Measurements from ENCODE around the gene TCF12. TPM values are rescaled to one million over a fixed set of nuclear protein-coding genes. Genes with fewer than 3 reads are reported as not detected.

The TCF12 gene
- total RNA-seq, 1 experiment from 2014 or later = 76.7 TPM

DNA sequence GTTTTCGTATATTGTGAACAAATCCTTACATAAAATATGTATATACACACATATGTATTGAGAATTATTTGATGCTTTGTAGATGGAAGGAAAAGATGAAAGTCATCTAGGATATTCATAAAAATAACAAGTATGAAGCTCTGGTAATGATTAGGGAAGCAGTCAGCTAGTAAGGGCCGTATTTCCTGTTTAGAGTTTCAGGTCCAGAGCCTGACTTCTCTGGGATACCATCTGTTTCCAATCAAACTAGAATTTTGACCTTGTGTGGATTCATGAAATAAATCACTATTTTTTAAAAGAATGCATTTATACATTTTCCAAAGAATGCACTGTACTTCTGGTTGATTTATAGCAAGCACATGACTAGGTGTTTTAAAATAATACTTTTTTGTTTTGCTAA, 301.8 kb downstream of the TCF12 start:
- H3K27me3 Mint-ChIP-seq (ENCODE audit: low read depth) = no peaks in the 10 kb centered on the region

More for the DNA sequence above, 301.8 kb downstream of the TCF12 start:
- peaks cover 56 to 62% of the 10 kb centered on the region in 2 experiments for H3K4me1 Mint-ChIP-seq
- Histone ChIP-seq H4K5ac (ENCODE audit: insufficient read length, low read depth, low read length) (no peak overlapping the region), H3K56ac (ENCODE audit: insufficient read length, low read depth, low read length) (no peak overlapping the region), H2AFZ (ENCODE audit: low read length) (no peak overlapping the region), H3K27me3 (ENCODE audit: insufficient read depth, low read length) (no peaks in the 10 kb centered on the region), H3K4me2 (ENCODE audit: insufficient read depth, insufficient read length, low read length) (peak overlapping the region; percentile 54), H2BK120ac (ENCODE audit: low read depth, low read length, poor library complexity, severe bottlenecking) (no peak overlapping the region), H3K27ac (ENCODE audit: insufficient read length, low read depth, low read length) (no peak overlapping the region), H3K79me2 (ENCODE audit: insufficient read depth, low read length) (peaks cover 2% of the 10 kb centered on the region; the same call in 1 of the 2 replicates), H2BK5ac (ENCODE audit: insufficient read length, low read length) (no peak overlapping the region), H3T11ph (ENCODE audit: low read length) (no peak overlapping the region), H3K4me1 (ENCODE audit: insufficient read depth, low read length) (0 out of 2 replicates have a peak, but pooled peaks cover 2% of the 10 kb centered on the region), H3K9ac (ENCODE audit: extremely low read depth, insufficient read length, low read length) (no peak overlapping the region), H2BK15ac (ENCODE audit: low read depth, low read length) (no peak overlapping the region), H3K18ac (ENCODE audit: insufficient read length, low read depth, low read length) (no peak overlapping the region), H3K9me3 (ENCODE audit: control insufficient read depth, low read depth, low read length) (no peaks in the 10 kb centered on the region), H2BK12ac (ENCODE audit: insufficient read length, low read depth, low read length) (no peak overlapping the region), H4K20me1 (ENCODE audit: control insufficient read depth, insufficient read depth, insufficient read length) (no peaks in the 10 kb centered on the region), H3K23me2 (ENCODE audit: insufficient read length, low read depth, low read length, poor library complexity, severe bottlenecking) (no peaks in the 10 kb centered on the region), H3K23ac (ENCODE audit: insufficient read length, low read depth, low read length) (no peak overlapping the region), H3K4ac (ENCODE audit: low read depth, low read length) (no peak overlapping the region), H4K91ac (ENCODE audit: insufficient read length, low read depth, low read length) (no peak overlapping the region), H4K8ac (replicated peaks; ENCODE audit: insufficient read length, low read depth, low read length) (no peak overlapping the region), H3K14ac (ENCODE audit: insufficient read depth, low read length) (no peak overlapping the region), H2BK20ac (ENCODE audit: low read depth, low read length, poor library complexity, severe bottlenecking) (no peak overlapping the region), H3K79me1 (ENCODE audit: insufficient read depth, low read depth, low read length, poor library complexity, severe bottlenecking) (no peaks in the 10 kb centered on the region), H2AK5ac (ENCODE audit: insufficient read length, low read length) (no peak overlapping the region)
- H3K4me3 Mint-ChIP-seq = peak overlapping the region; percentile 44 to 90; a peak in 4 of 5 replicates
- no peaks in the 10 kb centered on the region for H3K9me3 Mint-ChIP-seq
- TF ChIP-seq, protein P1, sequence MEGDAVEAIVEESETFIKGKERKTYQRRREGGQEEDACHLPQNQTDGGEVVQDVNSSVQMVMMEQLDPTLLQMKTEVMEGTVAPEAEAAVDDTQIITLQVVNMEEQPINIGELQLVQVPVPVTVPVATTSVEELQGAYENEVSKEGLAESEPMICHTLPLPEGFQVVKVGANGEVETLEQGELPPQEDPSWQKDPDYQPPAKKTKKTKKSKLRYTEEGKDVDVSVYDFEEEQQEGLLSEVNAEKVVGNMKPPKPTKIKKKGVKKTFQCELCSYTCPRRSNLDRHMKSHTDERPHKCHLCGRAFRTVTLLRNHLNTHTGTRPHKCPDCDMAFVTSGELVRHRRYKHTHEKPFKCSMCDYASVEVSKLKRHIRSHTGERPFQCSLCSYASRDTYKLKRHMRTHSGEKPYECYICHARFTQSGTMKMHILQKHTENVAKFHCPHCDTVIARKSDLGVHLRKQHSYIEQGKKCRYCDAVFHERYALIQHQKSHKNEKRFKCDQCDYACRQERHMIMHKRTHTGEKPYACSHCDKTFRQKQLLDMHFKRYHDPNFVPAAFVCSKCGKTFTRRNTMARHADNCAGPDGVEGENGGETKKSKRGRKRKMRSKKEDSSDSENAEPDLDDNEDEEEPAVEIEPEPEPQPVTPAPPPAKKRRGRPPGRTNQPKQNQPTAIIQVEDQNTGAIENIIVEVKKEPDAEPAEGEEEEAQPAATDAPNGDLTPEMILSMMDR (conservative IDR thresholded peaks at IDR 0.05) = no peak
- no peaks in the 10 kb centered on the region for H3K36me3 Mint-ChIP-seq (ENCODE audit: insufficient read depth in 1 of 3, low read depth in 3 of 3)
- no peak for DNase-seq
- WGBS (ENCODE audit: extremely low coverage, insufficient read length, low lambda C conversion rate) = no CpG with 5 or more reads among the region's 2 CpGs
- no peak overlapping the region for H3K27ac Mint-ChIP-seq

All from H9 (cell line).